Liver (tissue), 9 donors: Measurements from ENCODE around the gene REEP3. TPM values are rescaled to one million over a fixed set of nuclear protein-coding genes. Genes with fewer than 3 reads are reported as not detected.

Experiments used
- DNase-seq: peaks from one replicate; pipeline ENCODE4 v3.0.0-alpha.2; 2017; ENCODE audit warnings: low spot score
- H3K27ac ChIP-seq, 2 donors: one replicate each; pipeline ENCODE4 v1.7.0; 2013; ENCODE audit warnings: inconsistent platforms in 2 of 2, low read length in 2 of 2, control low read depth in 1 of 2, low read depth in 1 of 2, mild to moderate bottlenecking in 1 of 2
- H3K27me3 ChIP-seq, 4 donors: one replicate each; pipeline versions ENCODE4 v1.6.1 to v1.7.0; 2013; ENCODE audit warnings: low read length in 3 of 4, inconsistent platforms in 1 of 4, mild to moderate bottlenecking in 1 of 4, moderate library complexity in 1 of 4; ENCODE audit not compliant: control insufficient read depth in 4 of 4, insufficient read depth in 4 of 4
- H3K36me3 ChIP-seq, 4 donors: one replicate each; pipeline versions ENCODE4 v1.6.1 to v1.7.0; 2013; ENCODE audit warnings: low read length in 3 of 4, mild to moderate bottlenecking in 3 of 4, low read depth in 1 of 4, moderate library complexity in 1 of 4; ENCODE audit not compliant: control insufficient read depth in 4 of 4, insufficient read depth in 3 of 4
- H3K4me1 ChIP-seq, 4 donors: one replicate each; pipeline versions ENCODE4 v1.6.1 to v1.7.0; 2013; ENCODE audit warnings: low read length in 3 of 4, mild to moderate bottlenecking in 3 of 4, moderate library complexity in 1 of 4; ENCODE audit not compliant: control insufficient read depth in 4 of 4, insufficient read depth in 4 of 4
- H3K4me3 ChIP-seq, 3 donors: one replicate each; pipeline versions ENCODE4 v1.6.1 to v1.7.0; 2013; ENCODE audit warnings: low read length in 3 of 3, control low read depth in 1 of 3, low read depth in 1 of 3, mild to moderate bottlenecking in 1 of 3
- H3K9ac ChIP-seq, 2 donors: one replicate each; pipeline ENCODE4 v1.7.0; 2013; ENCODE audit warnings: low read length in 2 of 2, mild to moderate bottlenecking in 2 of 2, moderate library complexity in 2 of 2, control low read depth in 1 of 2, low read depth in 1 of 2
- H3K9me3 ChIP-seq, 4 donors: one replicate each; pipeline versions ENCODE4 v1.6.1 to v1.7.0; 2013; ENCODE audit warnings: low read length in 3 of 4; ENCODE audit not compliant: control insufficient read depth in 4 of 4
- ATF3 ChIP-seq: IDR thresholded peaks from 2 replicates; pipeline ENCODE4 v1.6.1; 2016; ENCODE audit warnings: antibody characterized with exemption
- CTCF ChIP-seq: fragments of 150-350 bp; IDR thresholded peaks from 2 replicates; pipeline ENCODE4 v1.5.1; 2017; ENCODE audit warnings: improper control_type of control experiment, low read depth, low read length; ENCODE audit not compliant: missing input control
- GABPA ChIP-seq, 2 donors: IDR thresholded peaks in 1 of 2; conservative IDR thresholded peaks in 1 of 2; 2 replicates each; pipeline ENCODE4 v1.6.1; 2016; ENCODE audit warnings: antibody characterized with exemption in 2 of 2, mild to moderate bottlenecking in 1 of 2, moderate library complexity in 1 of 2
- HNF4A ChIP-seq, 2 donors: conservative IDR thresholded peaks; 2 replicates each; pipeline ENCODE4 v1.6.1; 2016; ENCODE audit warnings: antibody characterized with exemption in 2 of 2, mild to moderate bottlenecking in 2 of 2
- HNF4G ChIP-seq: IDR thresholded peaks from 2 replicates; pipeline ENCODE4 v1.6.1; 2016; ENCODE audit warnings: antibody characterized with exemption
- RAD21 ChIP-seq, 2 donors: IDR thresholded peaks; 2 replicates each; pipeline ENCODE4 v1.6.1; 2016; ENCODE audit warnings: antibody characterized with exemption in 2 of 2, mild to moderate bottlenecking in 2 of 2
- REST ChIP-seq: IDR thresholded peaks from 2 replicates; pipeline ENCODE4 v1.6.1; 2016; ENCODE audit warnings: antibody characterized with exemption, mild to moderate bottlenecking
- RXRA ChIP-seq, 2 donors: IDR thresholded peaks; 2 replicates each; pipeline ENCODE4 v1.6.1; 2017 to 2018; ENCODE audit warnings: antibody characterized with exemption in 2 of 2, mild to moderate bottlenecking in 1 of 2
- YY1 ChIP-seq: IDR thresholded peaks from 2 replicates; pipeline ENCODE4 v1.6.1; 2016; ENCODE audit warnings: antibody characterized with exemption, mild to moderate bottlenecking
- ZBTB33 ChIP-seq: IDR thresholded peaks from 2 replicates; pipeline ENCODE4 v1.6.1; 2016; ENCODE audit warnings: antibody characterized with exemption
- WGBS: extraction: QIAGEN DNeasy Blood & Tissue Kit; methylation state at CpG from one replicate; pipeline ENCODE4 v1.1.7; 2013; 5-methylcytosine and 5-hydroxymethylcytosine counted together
- polyA plus RNA-seq, 2 donors: library from polyadenylated mRNA; stranded (reverse) in 1 of 2; unstranded in 1 of 2; fragments of 200-250 nt in 1 of 2; fragments of >200 nt in 1 of 2; fragmentation: Nextera tagmentation in 1 of 2; extraction: Ambion mirVana in 1 of 2; gene quantifications; one replicate each; pipeline versions ENCODE4 v1.2.1 to v1.2.3, GENCODE V29; 2013 to 2015
- total RNA-seq, 2 donors: library from RNA; depleted of rRNA; stranded (reverse); fragments of >200 nt; gene quantifications; one replicate each; pipeline ENCODE4 v1.2.3, GENCODE V29; 2014
- donor health status: healthy.
- donor health status: healthy.
- donor health status: healthy.
- donor health status: healthy.
- donor health status: healthy.

REEP3 gene
- total and polyA plus RNA-seq, 4 donors, result 7.9 to 26.9 (median 18.2) TPM

- no peaks in the 10 kb centered on the region for H3K36me3 ChIP-seq
- TF ChIP-seq HNF4G (no peak), RAD21 (IDR thresholded peaks at IDR 0.05) (peak; percentile 76 to 84), GABPA (IDR thresholded peaks at IDR 0.05 in 1 of 2, conservative IDR thresholded peaks at IDR 0.05 in 1 of 2) (no peak), RXRA (IDR thresholded peaks at IDR 0.05) (peak in 1 of 2 donors; percentile 16), CTCF (peak; percentile 40)
- 66% methylated on average over 5 of the region's 5 CpGs for WGBS
- no peaks in the 10 kb centered on the region for H3K27me3 ChIP-seq
- H3K27ac ChIP-seq, result no peak overlapping the region
- no peaks in the 10 kb centered on the region for H3K9me3 ChIP-seq
- H3K9ac ChIP-seq, result no peak overlapping the region
- H3K4me1 ChIP-seq, result peaks cover 0 to 33% (median 23%) of the 10 kb centered on the region in 4 donors
- DNase-seq, result no peak
- H3K4me3 ChIP-seq, result no peak overlapping the region
Observed at GRCh38 chr10:63633677-63634487, 112.7 kb downstream of the REEP3 start.

- TF ChIP-seq RXRA (IDR thresholded peaks at IDR 0.05), result no peak
- TF ChIP-seq ZBTB33, result no peak
- TF ChIP-seq YY1, result no peak
- no peak for TF ChIP-seq RAD21 (IDR thresholded peaks at IDR 0.05)
- no peak for TF ChIP-seq ATF3
- TF ChIP-seq CTCF, result no peak
- no peak for TF ChIP-seq REST
- no peak for TF ChIP-seq HNF4A (conservative IDR thresholded peaks at IDR 0.05)
- Histone ChIP-seq H3K36me3 (no peaks in the 10 kb centered on the region), H3K4me1 (peaks cover 0 to 26% (median 16%) of the 10 kb centered on the region in 4 donors), H3K27ac (no peak overlapping the region), H3K9me3 (no peaks in the 10 kb centered on the region), H3K9ac (no peak overlapping the region), H3K4me3 (no peak overlapping the region), H3K27me3 (no peaks in the 10 kb centered on the region)
- 92% methylated on average over 6 of the region's 6 CpGs for WGBS
- no peak for DNase-seq
Observed at GRCh38 chr10:63634488-63635065, 113.4 kb downstream of the REEP3 start.
